GM19025 (cell line): ENCODE data around the gene NUFIP1.
"Not testable (repeated sequence)": the region's sequence is repeated elsewhere in the genome, so short reads cannot be mapped to it uniquely, and the experiment has no call there.

Experiments used
- ATAC-seq: cut with Tn5 transposase; IDR thresholded peaks from one replicate; pipeline ENCODE4 v1.9.1; 2021; ENCODE audit warnings: mild to moderate bottlenecking, low read depth, moderate library complexity; ENCODE audit not compliant: unreplicated experiment

Gene NUFIP1

GRCh38 chr13:44989071-44989889 is at the start of gene NUFIP1, which contains the start of gene GPALPP1:
Gene NUFIP1 (minus strand): TSS chr13:44989471. CDS start chr13:44989436, 35 bp downstream.
Gene GPALPP1 (plus strand): TSS chr13:44989538. CDS start chr13:44989655, 117 bp downstream.
- peak; percentile 98 for ATAC-seq

GRCh38 chr13:45036206-45036605 is 46.9 kb upstream of the NUFIP1 start:
- ATAC-seq, result no peak

- ATAC-seq, result no peak
Observed at GRCh38 chr13:45034342-45034741, 45.1 kb upstream of the NUFIP1 start.

DNA sequence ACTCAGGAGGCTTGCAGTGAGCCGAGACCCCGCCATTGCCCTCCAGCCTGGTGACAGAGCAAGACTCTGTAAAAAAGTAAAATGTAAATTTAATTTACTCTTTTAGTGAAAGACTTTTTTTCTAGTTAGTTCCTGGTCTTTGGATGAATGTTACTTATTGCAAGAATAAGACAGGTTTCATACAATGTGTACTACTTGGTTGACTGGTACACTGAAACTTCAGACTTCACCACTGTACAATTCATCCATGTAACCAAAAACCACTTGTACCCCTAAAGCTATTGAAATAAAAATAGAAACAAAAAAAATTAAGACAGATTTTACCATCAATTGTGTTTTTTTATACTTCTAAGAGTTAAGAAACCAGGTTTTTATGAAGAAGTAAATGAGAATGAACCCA is 35.6 kb upstream of the NUFIP1 start:
- no peak for ATAC-seq

DNA sequence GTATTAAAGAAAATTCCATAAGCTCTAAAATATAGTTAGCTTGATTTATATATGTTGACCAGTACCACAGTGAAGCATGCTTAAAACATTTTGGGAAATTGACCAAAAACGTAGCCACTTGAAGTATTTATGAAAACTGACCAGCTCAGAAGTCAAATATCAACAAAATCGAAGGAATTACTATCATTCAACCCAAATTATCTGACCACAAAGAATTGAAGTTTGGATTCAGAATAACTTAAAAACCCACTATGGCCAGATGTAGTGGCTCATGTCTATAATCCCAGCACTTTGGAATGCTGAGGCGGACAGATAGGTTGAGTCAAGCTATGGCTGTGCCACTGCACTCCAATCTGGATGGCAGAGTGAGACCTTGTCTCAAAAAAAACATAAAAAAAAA is 32.0 kb upstream of the NUFIP1 start:
- ATAC-seq, result no peak

- ATAC-seq, result not testable (repeated sequence)
Observed at GRCh38 chr13:45019981-45020380, 30.7 kb upstream of the NUFIP1 start.

- ATAC-seq, result no peak
Observed at GRCh38 chr13:45016792-45017425, 27.6 kb upstream of the NUFIP1 start.

- no peak for ATAC-seq
Observed at GRCh38 chr13:45015300-45015699, 26.0 kb upstream of the NUFIP1 start.

GRCh38 chr13:45011198-45011597 is 21.9 kb upstream of the NUFIP1 start:
- ATAC-seq, result no peak

DNA sequence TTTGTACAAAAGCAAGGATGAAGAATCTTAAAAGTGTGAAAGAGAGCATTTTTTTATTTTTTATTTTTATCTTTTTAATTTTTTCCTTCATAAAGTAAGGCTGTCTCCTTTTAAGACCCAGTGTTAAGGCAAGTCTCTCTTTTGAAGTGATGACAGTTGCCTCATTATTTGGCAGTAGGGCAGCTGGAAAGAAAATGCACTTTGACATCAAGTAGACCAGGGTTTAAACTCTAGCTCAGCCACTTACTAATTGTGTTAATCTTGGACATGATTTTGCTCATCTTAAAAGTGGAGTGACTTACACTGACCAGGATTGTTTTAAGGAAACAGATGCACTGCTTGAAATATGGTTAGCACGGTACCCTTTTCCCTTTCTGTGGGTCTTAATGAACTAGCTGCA is 18.6 kb upstream of the NUFIP1 start:
- ATAC-seq, result no peak

DNA sequence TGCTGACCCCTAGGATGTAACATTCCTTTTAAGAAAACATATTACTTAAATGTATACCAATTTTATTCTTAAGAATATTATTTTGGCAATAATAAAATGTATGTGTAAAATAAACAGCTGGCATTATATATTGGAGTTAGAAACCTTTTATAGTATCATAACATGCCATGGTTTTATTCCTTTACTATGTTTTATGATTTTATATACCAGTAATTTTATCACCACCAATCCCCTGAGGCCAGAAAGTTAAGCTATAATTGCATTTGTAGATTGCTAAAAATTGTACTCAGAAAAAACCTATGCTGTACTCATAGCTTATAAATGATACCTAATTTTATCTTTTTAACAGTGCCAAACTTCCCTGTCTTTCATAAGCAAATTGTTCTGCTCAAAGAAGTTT is 18.0 kb upstream of the NUFIP1 start:
- ATAC-seq, result no peak

GRCh38 chr13:45004096-45004495 is 14.8 kb upstream of the NUFIP1 start:
- no peak for ATAC-seq

DNA sequence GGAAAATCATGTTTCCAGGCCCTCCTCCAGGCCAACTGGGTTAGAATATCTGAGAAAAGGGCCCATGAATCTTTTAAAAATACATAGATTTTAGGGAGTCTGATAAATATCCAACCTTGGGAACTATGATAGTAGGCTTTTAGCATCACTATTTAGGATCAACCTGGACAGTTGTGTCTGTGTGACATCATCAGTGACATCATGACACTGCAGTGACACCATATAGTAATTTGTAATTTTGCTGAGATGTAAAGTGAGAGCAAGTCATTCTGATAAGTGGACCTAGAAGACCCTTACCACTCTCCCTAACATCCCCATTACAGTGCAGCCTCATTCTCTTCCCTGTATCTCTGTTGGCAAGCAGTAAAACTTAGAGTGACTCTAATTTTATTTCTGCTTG is 14.1 kb upstream of the NUFIP1 start:
- no peak for ATAC-seq

DNA sequence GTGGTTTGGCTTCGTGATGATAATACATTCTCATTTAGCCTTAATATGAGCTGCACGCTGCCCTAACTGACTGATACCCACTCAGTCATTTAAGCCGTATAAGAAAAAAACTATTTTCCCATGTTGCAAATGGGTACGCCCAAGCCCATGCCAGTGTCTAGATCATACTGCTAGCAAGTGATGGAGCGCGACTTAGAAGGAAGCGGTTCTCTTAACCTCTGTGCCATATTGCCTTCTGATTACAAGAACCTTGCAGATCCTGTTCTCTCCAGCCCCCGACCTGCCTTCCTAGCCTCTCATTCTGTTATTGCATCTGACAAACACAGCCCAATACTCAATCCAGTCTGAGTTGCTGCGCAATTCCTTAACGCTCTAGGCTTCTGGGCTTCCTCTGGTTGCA is 670 bp upstream of the NUFIP1 start:
- no peak for ATAC-seq

DNA sequence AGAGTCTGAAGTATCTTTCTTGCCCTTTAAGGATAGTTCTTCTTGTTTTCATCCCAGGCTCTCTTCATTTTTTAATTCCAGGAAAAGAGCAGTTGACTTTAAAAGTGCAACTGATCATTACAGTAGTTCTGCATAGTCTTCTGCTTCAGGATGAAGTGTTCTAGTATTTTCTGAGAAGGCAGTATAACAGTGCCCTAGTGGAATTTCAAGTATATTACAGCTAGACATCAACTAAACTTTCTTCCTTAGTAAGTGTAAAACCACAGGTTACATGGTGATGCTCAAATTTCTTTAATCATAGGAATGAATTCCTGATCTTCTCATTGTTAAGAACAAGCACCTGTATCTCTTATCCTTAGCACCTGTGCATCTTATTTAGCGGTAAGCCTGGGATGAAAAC is 10.9 kb downstream of the NUFIP1 start:
- ATAC-seq, result no peak

- no peak for ATAC-seq
Observed at GRCh38 chr13:44976949-44977583, 12.2 kb downstream of the NUFIP1 start.

DNA sequence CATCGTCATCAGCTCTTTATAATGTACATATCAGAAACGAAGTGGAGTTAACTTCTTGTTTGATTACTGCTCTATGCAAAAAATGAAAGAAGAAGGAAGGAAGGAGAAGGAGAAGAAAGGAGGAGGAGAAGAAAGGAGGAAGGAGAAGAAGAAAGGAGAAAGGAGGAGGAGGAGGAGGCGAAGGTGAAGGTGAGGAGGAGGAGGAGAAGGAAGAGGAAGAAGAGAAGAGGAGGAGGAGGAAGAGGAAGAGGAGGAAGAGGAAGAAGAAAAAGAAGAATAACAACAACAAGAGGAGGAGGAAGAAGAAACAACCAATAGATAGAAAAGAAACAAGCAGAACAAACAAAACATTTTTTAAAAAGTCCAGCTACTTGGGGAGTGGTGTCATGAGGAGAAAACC is 13.1 kb downstream of the NUFIP1 start:
- ATAC-seq, result no peak

GRCh38 chr13:44974056-44974793 is 15.0 kb downstream of the NUFIP1 start:
- peak; percentile 45 for ATAC-seq

- ATAC-seq, result no peak
Observed at GRCh38 chr13:44972956-44973581, 16.2 kb downstream of the NUFIP1 start.
